K562 (cell line): ENCODE measurements around the gene CCL5. TPM values are rescaled to one million over a fixed set of nuclear protein-coding genes. Genes with fewer than 3 reads are reported as not detected.

Source experiments
- ATF3 ChIP-seq, 2 experiments: fragments of 450-650 bp in 1 of 2; sonication (generic) in 1 of 2; formaldehyde crosslinking in 1 of 2; IDR thresholded peaks in 1 of 2; conservative IDR thresholded peaks in 1 of 2; 2 replicates each; pipeline versions ENCODE4 v1.6.1 to v1.8.1; 2016 to 2023; ENCODE audit warnings: mild to moderate bottlenecking in 2 of 2, moderate library complexity in 2 of 2, inconsistent platforms in 1 of 2, missing genetic modification reagents in 1 of 2
- CHD4 ChIP-seq: fragments of 200-600 bp; sonication (generic); IDR thresholded peaks from 3 replicates; pipeline ENCODE4 v1.6.1; 2012; ENCODE audit warnings: low read depth, mild to moderate bottlenecking, mixed read lengths, low read length, inconsistent platforms; ENCODE audit not compliant: insufficient read depth, insufficient replicate concordance, poor library complexity, severe bottlenecking
- ELK1 ChIP-seq: sonication (generic); formaldehyde crosslinking; IDR thresholded peaks from 2 replicates; pipeline ENCODE4 v1.8.1; 2022; ENCODE audit warnings: missing genetic modification reagents
- HIVEP1 ChIP-seq: fragments of 250-450 bp; sonication (Bioruptor Pico); IDR thresholded peaks from 2 replicates; pipeline ENCODE4 v1.4.0; 2020; ENCODE audit warnings: mild to moderate bottlenecking
- NCOA4 ChIP-seq: fragments of 450-650 bp; IDR thresholded peaks from 2 replicates; pipeline ENCODE4 v1.6.1; 2018; ENCODE audit warnings: mild to moderate bottlenecking; ENCODE audit not compliant: partially characterized antibody
- NEUROD1 ChIP-seq: fragments of 150-350 bp; IDR thresholded peaks from 2 replicates; pipeline ENCODE4 v1.6.1; 2014; ENCODE audit warnings: borderline replicate concordance, low read length, low read depth; ENCODE audit not compliant: partially characterized antibody
- NFIC ChIP-seq: fragments of 450-650 bp; IDR thresholded peaks from 2 replicates; pipeline ENCODE4 v1.6.1; 2017; ENCODE audit warnings: mild to moderate bottlenecking, inconsistent platforms
- NR2C1 ChIP-seq, 2 experiments: fragments of 450-650 bp; IDR thresholded peaks; 2 replicates each; pipeline ENCODE4 v1.6.1; 2017; ENCODE audit warnings: mild to moderate bottlenecking in 2 of 2, antibody characterized with exemption in 1 of 2, inconsistent platforms in 1 of 2, missing compliant biosample characterization in 1 of 2, missing genetic modification characterization in 1 of 2
- PREB ChIP-seq: sonication (generic); formaldehyde crosslinking; IDR thresholded peaks from 2 replicates; pipeline ENCODE4 v1.8.1; 2023; ENCODE audit warnings: mild to moderate bottlenecking, missing genetic modification reagents
- PTRF ChIP-seq: fragments of 450-650 bp; IDR thresholded peaks from 2 replicates; pipeline ENCODE4 v1.6.1; 2016; ENCODE audit warnings: mild to moderate bottlenecking, missing genetic modification characterization, missing compliant biosample characterization
- SNRNP70 ChIP-seq: fragments of 200-400 bp; formaldehyde crosslinking; optimal IDR thresholded peaks from 2 replicates; pipeline ENCODE3; 2017; ENCODE audit warnings: low read depth, low read length
- STAT5A ChIP-seq: IDR thresholded peaks from 2 replicates; pipeline ENCODE4 v1.6.1; 2012; ENCODE audit warnings: low read length, inconsistent platforms, borderline replicate concordance
- USF1 ChIP-seq: sonication (generic); formaldehyde crosslinking; IDR thresholded peaks from 2 replicates; pipeline ENCODE4 v1.9.0; 2022; ENCODE audit warnings: mild to moderate bottlenecking, missing genetic modification reagents
- USF2 ChIP-seq: sonication (generic); formaldehyde crosslinking; IDR thresholded peaks from 2 replicates; pipeline ENCODE4 v1.5.0; 2020; ENCODE audit warnings: missing genetic modification reagents
- ZNF239 ChIP-seq: fragments of 250-450 bp; sonication (Bioruptor Pico); IDR thresholded peaks from 2 replicates; pipeline ENCODE4 v1.4.0; 2020; ENCODE audit warnings: mild to moderate bottlenecking
- ZNF274 ChIP-seq: IDR thresholded peaks from 2 replicates; pipeline ENCODE4 v1.6.1; 2011; ENCODE audit warnings: low read depth, mild to moderate bottlenecking, low read length, moderate library complexity, borderline replicate concordance
- ZNF311 ChIP-seq: fragments of 250-450 bp; sonication (Bioruptor Pico); IDR thresholded peaks from 2 replicates; pipeline ENCODE4 v1.4.0; 2020; ENCODE audit warnings: mild to moderate bottlenecking, moderate library complexity
- ZNF584 ChIP-seq: fragments of 200-800 bp; sonication (Bioruptor generic); IDR thresholded peaks from 2 replicates; pipeline ENCODE4 v1.6.1; 2016; ENCODE audit warnings: low read depth, mild to moderate bottlenecking, missing genetic modification characterization, missing compliant biosample characterization
- ZNF780A ChIP-seq: fragments of 250-450 bp; sonication (Bioruptor Pico); IDR thresholded peaks from 2 replicates; pipeline ENCODE4 v1.5.0; 2021; ENCODE audit warnings: mild to moderate bottlenecking
- polyA plus RNA-seq, 8 experiments: library from polyadenylated mRNA; depleted of rRNA in 4 of 8; stranded (reverse) in 5 of 8; unstranded in 3 of 8; fragments of >200 nt; fragmentation: Nextera tagmentation in 2 of 8; fragmentation: Illumina TruSeq in 1 of 8; extraction: Ambion mirVana in 2 of 8; extraction: Trizol in 1 of 8; gene quantifications; 2 replicates each; pipeline versions ENCODE4 v1.2.1 to v1.2.3, GENCODE V29; 2011 to 2014; ENCODE audit warnings: inconsistent platforms in 1 of 8, missing spikeins in 1 of 8
- total RNA-seq, 7 experiments: library from RNA; depleted of rRNA in 6 of 7; stranded (reverse); fragments of >200 nt in 6 of 7; fragmentation: Illumina TruSeq in 2 of 7; extraction: Trizol in 2 of 7; gene quantifications; 2 replicates each; pipeline versions ENCODE4 v1.2.1 to v1.2.3, GENCODE V29; 2011 to 2021; ENCODE audit warnings: low replicate concordance in 1 of 7

Gene CCL5
- total and polyA plus RNA-seq, 9 of the 15 experiments (the other 6 are each of a cell fraction or from before 2014, with no cell fraction given) = 0.18 to 0.59 (median 0.45) TPM; not detected in 1

- TF ChIP-seq NEUROD1 (no peak), USF2 (CRISPR knock-in tag) (peak; percentile 68), ZNF311 (CRISPR knock-in tag) (0 out of 2 replicates have a peak, but pooled peaks have one; percentile 24), PREB (CRISPR knock-in tag) (no peak), ZNF584 (0 out of 2 replicates have a peak, but pooled peaks have one; percentile 39), CHD4 (no peak), NCOA4 (no peak), PTRF (no peak), ZNF274 (no peak), ATF3 (IDR thresholded peaks at IDR 0.05) (peak; percentile 72), ATF3 (CRISPR knock-in tag; conservative IDR thresholded peaks at IDR 0.05) (no peak), ZNF239 (CRISPR knock-in tag) (peak; percentile 93), STAT5A (no peak), NFIC (peak; percentile 45; the same call in 1 of the 2 replicates), ELK1 (CRISPR knock-in tag) (no peak), NR2C1 (IDR thresholded peaks at IDR 0.05) (no peak), NR2C1 (tag; IDR thresholded peaks at IDR 0.05) (0 out of 2 replicates have a peak, but pooled peaks have one; percentile 14), HIVEP1 (CRISPR knock-in tag) (no peak), ZNF780A (CRISPR knock-in tag) (no peak), SNRNP70 (no peak), USF1 (CRISPR knock-in tag) (peak; percentile 66)
Observed at GRCh38 chr17:35898283-35899070, 18.3 kb upstream of the CCL5 start (continued).
